HG03175 (cell line): ENCODE results near the gene TAF10.

ENCODE experiments used
- ATAC-seq: cut with Tn5 transposase; IDR thresholded peaks from one replicate; pipeline ENCODE4 v1.9.1; 2021; ENCODE audit warnings: mild to moderate bottlenecking, moderate library complexity; ENCODE audit not compliant: unreplicated experiment

Gene TAF10

GRCh38 chr11:6586434-6587359 is 25.3 kb downstream of the TAF10 start:
- no peak for ATAC-seq

GRCh38 chr11:6584528-6584927 is 27.5 kb downstream of the TAF10 start:
- no peak for ATAC-seq

GRCh38 chr11:6583584-6583983 is 28.4 kb downstream of the TAF10 start:
- no peak for ATAC-seq

- no peak for ATAC-seq
Observed at GRCh38 chr11:6579681-6580080, 32.3 kb downstream of the TAF10 start.

GRCh38 chr11:6578134-6578533 is 33.9 kb downstream of the TAF10 start:
- no peak for ATAC-seq

GRCh38 chr11:6576471-6577373 is 35.3 kb downstream of the TAF10 start:
- no peak for ATAC-seq

- no peak for ATAC-seq
Observed at GRCh38 chr11:6574816-6575715, 37.0 kb downstream of the TAF10 start.

GRCh38 chr11:6572215-6572614 is 39.8 kb downstream of the TAF10 start:
- no peak for ATAC-seq

- no peak for ATAC-seq
Observed at GRCh38 chr11:6571434-6572008, 40.5 kb downstream of the TAF10 start.

- no peak for ATAC-seq
Observed at GRCh38 chr11:6570691-6571427, 41.2 kb downstream of the TAF10 start.

GRCh38 chr11:6569706-6570105 is 42.3 kb downstream of the TAF10 start:
- no peak for ATAC-seq

GRCh38 chr11:6568191-6568918 is 43.7 kb downstream of the TAF10 start:
- no peak for ATAC-seq

GRCh38 chr11:6567371-6567745 is 44.7 kb downstream of the TAF10 start:
- ATAC-seq: no peak

GRCh38 chr11:6566704-6567370 is 45.2 kb downstream of the TAF10 start:
- ATAC-seq: no peak

GRCh38 chr11:6565988-6566703 is 45.9 kb downstream of the TAF10 start:
- ATAC-seq: no peak

- no peak for ATAC-seq
Observed at GRCh38 chr11:6565325-6565724, 46.7 kb downstream of the TAF10 start.

GRCh38 chr11:6563667-6564066 is 48.3 kb downstream of the TAF10 start:
- ATAC-seq: no peak

- ATAC-seq: no peak
Observed at GRCh38 chr11:6563121-6563619, 48.8 kb downstream of the TAF10 start.
